ENCODE results near the gene PHC2. TPM values are rescaled to one million over a fixed set of nuclear protein-coding genes. Genes with fewer than 3 reads are reported as not detected.

The PHC2 gene
- total RNA-seq, 1 experiment from 2014 or later, result 101 TPM

DNA sequence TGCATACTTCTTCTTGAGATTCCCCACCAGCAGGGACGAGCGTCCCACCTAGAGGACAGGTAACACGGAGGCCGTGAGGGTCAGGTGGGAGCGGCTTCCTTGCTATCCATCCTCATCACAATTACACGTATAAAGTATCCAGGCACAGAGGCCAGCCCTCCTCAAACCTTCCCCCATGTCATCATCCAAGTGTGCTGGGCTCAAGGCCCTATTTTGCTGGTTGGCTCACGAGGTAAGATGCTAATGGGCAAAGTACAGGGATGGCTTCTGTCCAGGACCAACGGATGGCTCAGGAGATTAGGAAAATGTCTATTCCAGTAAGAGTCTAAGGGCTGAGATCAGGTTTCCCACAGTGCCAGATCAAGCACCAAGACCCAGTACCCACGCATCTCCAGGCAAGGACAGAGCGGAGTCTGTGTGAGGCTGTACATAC lies 98.5 kb downstream of the PHC2 start:
- peak; percentile 60 for DNase-seq (ENCODE audit: low read depth)

DNA sequence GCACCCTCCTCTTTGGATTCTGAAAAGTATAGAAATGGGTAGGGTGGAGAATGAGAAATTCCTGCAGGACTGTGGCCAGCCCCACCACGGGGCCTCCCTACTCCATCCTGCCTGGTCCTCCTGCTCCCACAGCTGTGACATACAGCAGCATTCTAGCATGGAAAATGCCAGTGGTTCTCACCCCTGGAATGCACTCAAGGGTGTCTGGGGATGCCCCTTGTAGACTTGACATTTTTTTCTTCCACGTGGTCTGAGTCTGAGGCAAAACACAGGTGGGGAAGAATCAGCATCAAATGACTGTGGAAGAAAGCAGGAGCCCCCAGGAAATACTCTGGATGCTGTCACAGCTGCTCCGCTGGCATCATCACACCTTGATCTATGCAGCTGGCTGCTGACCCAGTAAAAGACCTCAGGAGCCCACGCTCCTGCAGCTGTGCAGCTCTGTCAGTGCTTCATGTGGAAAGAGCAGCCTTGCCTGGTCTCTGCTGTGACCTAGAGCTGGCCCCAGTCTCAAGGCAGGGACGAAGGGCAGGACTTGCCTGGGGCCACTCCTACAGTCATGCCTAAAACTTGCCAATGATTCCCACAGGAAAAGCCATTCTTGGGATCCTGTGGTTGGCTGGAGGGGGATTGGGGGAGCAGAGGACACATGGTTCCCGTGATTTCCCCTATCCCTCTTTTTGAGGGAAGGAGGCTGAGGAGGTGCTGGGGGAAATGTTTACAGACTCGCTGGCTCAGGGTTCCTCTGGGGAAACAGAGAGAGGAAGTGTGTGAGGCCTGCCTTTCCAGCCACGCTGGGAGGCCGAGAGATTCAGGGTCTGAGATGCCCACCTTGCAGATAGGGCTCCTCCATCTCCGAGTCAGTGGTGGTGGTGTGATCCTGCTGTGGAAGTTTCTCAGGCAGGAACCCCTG lies 99.2 kb downstream of the PHC2 start:
- no peak for DNase-seq (ENCODE audit: low read depth)

DNA sequence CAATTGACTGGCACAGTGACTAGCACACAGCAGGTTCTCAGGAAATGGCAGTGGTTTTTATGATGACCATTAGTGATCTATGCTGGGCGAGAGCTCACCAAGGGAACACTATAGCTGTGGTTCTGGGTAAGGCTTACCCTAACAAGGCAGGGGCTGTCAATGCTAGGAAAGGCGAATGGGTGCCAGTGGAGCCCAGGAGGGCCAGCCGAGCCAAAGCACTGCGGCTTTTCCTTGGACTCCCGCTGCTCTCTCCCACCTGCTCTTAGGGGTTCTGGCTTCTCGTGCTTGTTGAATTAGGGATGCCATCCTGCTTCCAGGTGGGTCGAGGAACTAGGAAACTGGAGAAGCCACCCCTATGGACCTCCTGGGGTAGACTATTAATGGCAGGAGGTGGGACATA lies 100.0 kb downstream of the PHC2 start:
- no peak for DNase-seq (ENCODE audit: low read depth)

DNA sequence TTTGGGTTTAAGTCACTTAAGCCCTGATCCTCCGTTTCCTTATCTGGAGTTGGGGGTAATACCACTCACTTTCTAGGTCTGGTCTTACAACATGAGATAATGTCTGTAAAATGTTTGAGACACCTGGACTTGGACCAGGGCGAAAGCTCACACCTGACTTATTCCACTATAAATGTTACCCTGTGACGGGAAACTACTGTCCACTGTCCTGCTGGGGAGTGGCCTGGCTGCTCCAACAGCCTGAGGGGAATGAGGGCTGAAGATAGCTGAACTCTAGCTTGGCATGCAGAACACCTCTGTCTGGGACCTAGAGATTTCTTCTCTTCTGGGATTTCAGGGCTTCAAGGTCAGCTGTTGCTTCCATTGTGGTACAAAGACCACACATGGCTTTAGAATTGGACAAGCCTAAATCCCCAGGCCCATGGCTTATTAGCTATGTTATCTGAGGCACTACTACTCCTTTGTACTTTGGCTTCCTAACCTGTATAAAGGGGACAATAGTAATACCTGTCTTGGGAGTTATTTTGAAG lies 100.5 kb downstream of the PHC2 start:
- DNase-seq (ENCODE audit: low read depth), result no peak

DNA sequence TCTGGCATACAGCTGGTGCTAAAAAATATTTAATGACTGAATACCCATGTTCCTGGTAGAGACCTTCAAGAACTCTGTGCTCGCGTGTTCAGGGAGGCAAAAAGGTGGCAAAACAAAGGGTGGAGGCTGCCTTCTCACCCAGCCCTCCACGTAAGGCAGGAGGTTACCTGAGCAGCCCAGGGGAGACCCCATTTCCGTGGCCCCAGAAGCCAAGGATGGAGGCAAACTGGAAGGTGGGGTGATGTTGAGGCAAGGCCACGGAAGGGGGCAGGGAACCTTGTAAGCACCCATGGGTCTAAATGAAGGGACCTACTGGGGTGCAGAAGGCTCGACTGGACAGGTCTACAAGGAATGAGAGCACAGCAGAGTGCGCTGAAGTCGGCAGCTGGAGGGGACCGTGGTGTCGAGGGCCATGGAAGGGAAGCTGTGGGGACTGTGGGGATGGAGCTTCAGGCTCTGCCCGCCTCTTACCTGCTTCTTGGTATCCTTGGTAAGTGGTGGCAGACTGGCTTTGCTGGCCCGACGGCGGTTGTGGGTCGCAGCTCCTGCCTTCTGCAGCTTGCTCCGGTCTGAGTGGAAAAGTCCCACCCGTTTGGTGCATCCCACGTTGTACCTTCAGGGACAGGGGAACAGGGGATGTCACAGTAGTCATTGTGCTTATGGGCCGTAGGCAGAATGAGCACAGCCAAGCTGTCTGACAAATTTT lies 101.1 kb downstream of the PHC2 start:
- no peak for DNase-seq (ENCODE audit: low read depth)

- no peak for DNase-seq (ENCODE audit: low read depth)
Measured at GRCh38 chr1:33328817-33329216, 102.1 kb downstream of the PHC2 start.

DNA sequence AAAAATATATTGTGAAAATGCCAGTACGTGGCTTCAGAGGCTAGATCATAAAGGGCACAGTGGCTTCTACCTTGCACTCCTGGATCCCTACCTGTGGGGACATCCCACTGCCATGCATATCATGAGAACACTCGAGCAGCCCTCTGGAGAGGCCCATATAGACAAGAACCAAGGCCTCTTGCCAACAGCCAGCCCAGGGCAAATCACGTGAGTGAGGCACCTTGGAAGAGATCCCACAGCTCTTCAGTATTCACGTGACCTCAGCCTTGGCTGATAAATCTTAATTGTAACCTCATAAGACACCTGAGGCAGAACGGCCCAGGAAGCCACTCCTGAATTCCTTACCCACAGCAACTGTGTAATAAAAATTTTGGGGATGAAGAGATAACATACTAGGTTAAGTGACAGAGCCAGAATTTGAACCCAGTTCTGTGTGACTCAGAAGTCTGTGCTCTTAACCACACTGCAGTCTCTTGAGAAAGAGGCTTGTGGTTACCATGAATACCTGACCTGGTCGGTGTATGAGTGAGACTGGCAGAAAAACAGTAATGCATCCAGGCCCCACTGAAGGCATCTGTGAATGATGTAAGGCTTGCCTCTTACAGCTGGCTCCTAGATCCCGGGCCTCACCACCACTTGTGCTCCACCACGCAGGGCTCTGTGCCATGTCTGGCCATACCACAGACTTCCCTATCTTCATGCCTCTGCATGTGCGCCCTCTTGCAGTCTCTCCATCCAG lies 103.1 kb downstream of the PHC2 start:
- peak; percentile 94 for DNase-seq (ENCODE audit: low read depth)

DNA sequence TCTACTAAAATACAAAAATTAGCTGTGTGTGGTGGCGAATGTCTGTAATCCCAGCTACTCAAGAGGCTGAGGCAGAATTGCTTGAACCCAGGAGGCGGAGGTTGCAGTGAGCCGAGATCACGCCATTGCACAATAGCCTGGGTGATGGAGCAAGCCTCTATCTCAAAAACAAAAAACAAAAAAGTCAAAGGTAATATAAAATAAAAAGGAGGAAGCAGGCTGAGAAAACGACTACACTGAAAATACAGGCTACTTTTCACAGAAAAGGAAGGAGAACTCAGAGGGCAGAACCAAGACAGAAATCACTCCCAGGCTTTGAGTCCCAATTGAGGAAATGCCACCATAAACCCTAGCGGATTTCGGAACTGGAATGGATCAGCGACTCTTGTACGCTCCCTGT lies 104.1 kb downstream of the PHC2 start:
- DNase-seq (ENCODE audit: low read depth), result no peak

DNA sequence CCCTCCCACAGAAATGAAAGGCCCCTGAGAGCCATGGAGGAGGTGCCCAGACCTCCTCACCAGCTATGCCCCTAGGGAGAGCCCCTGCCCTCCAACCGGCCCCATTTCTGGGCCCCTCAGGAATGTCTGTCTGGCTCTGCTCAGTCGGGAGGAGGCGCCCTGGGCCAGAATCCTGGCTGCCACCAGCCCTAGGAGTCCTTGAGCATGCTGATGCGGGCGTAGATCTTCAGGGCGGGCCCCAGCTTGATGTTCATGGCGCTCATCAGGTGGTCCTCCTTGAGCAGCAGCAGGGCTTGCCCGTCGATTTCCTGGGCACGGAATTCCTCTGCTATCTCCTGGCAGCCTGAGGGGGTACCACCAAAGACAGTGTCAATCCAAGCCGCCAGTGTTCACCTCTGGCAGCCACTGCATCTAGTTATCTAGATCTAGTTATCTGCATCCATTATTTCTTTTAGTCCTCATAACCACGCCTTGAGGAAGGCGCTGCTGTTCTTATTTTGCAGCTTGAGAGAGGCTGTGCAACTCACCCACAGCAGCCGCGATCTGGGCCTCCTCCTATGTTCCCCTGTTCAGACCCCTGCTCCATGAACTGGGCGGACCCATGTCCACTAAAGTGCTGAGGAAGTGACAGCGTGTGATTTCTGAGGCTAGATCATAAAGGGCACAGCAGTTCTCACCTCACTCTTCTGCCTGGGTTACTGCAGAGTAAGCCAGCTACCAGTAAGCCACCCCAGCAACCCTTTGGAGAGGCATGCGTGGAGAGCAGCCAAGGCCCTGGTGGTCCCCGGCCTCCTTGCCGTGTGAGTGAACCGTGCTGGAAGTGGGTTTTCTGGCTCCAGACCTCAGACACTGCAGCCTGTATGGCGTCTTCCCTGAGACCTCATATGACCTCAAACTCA lies 106.0 kb downstream of the PHC2 start:
- no peak for DNase-seq (ENCODE audit: low read depth)

DNA sequence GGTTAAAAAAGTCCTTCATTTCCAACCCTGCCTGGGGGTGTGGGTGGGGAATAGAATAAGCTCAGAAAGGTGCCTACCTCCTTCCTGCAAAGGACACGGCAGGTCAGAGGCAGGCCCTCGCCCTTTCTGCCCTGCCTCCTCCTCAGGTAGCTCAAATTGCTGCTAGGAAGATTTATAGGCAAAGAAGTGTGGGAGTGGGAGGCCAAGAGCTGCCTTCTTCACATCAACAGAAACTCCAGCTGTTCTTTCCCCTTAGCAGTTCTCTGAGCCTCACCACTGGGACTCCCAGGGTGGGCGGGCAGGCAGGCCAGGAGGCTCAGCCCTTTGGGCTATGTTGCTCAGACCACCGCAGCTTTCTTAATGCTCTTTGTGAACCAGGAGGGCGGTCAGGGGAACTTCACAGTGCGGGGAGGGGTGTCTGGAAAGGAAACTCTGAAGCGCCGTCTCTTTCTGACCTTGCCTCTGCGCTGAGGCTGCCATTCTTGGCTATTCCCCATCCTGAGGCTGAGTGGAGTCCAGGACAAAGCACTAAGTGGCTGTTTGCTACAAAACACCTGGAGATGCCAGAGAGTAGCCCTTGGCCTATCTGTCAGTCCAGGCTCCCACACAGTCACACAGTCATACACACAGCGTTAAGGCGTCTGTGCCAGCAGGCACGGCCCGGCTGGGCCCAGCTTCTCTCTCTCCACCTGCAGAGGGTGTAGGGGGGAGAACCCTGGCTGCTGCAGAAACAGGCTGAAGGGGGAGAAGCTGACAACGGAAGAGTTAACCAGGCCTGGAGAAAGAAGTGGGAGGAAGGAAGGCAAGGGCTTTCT lies 107.0 kb downstream of the PHC2 start:
- no peak for DNase-seq (ENCODE audit: low read depth)

DNA sequence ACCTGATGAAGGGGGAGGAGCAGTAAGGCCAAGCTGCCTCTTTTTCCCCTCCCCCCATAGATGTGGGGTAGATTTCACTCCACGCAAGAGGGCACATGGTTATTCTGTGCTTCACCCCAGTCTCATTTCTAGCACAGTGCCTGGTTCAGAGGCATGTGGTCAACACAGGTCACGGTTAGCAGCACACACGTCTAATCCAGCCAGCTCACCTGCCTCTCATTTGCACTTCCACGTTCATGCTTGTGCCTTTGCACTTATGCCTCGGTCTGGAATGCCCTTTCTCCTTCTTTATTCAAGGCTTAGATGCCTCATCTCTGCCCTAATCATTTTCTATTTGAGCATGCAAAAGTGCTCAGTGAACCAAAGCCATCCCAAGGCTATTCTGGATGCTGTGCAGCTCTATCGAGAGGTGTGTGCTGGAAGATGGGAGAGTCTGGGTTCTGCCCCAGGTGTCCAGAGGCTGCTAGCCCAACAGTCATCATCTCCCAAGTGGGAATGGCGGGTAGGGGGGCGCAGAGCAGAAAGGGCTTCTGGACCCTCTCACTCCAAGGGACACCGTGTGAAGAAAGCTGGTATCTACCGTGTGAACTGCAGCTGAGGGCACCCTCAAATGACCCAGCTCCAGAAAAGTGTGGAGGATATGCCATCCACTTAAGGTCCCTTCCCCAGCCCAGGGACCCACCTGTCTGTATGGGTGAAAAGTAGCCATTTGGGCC lies 107.9 kb downstream of the PHC2 start:
- no peak for DNase-seq (ENCODE audit: low read depth)

DNA sequence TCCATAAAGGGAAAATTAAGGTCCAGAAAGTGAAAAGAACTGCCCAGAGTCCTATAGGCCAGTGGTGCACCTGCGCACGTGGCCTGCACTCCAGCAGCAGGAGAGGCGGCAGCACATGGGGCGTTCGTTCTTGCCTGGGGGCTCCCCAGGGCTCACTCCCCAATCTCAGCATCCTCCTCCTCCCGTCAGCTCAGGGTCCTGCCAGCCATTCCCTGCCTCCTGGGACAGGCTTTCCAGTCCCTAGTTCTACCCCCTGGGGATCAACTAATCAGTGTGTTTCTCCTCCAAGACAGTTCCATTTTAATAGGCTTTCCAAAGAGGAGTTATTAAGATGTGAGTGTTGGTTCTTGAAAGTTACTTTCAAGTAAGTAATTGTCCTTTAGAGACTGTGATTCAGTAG lies 108.8 kb downstream of the PHC2 start:
- DNase-seq (ENCODE audit: low read depth), result no peak

GRCh38 chr1:33321178-33321577 lies 109.7 kb downstream of the PHC2 start:
- no peak for DNase-seq (ENCODE audit: low read depth)

- DNase-seq (ENCODE audit: low read depth), result no peak
Measured at GRCh38 chr1:33320619-33321165, 110.2 kb downstream of the PHC2 start, which contains the start of gene A3GALT2. Gene A3GALT2 (minus strand): TSS chr1:33321098. CDS start chr1:33321098, 0 bp downstream.

- DNase-seq (ENCODE audit: low read depth), result no peak
Measured at GRCh38 chr1:33319949-33320618, 110.8 kb downstream of the PHC2 start.

DNA sequence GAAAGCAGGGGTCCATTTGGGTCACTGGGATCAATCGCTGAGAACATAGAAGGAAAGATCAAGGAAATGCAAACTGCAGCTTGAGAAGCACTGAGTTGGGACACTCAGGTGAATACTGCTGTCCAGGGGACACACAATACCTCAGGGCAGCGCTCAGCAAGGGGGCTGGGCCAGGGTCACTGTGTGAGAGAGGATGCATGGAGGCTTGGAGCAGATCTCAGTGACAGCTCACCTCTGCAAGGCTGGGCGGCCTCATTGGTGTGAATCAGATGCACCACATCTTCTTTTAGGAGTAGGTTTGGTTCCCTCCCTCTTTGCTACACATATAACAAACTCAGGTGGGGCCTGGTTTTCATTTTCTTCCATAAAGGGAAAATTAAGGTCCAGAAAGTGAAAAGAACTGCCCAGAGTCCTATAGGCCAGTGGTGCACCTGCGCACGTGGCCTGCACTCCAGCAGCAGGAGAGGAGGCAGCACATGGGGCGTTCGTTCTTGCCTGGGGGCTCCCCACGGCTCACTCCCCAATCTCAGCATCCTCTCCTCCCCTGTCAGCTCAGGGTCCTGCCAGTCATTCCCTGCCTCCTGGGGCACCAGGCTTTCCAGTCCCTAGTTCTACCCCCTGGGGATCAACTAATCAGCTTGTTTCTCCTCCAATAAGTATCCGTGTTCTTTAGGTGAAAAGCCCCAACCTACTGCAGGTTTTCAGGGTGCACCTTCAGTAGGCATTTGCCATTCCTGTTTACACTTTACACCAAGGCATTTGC lies 111.5 kb downstream of the PHC2 start:
- no peak for DNase-seq (ENCODE audit: low read depth)

GRCh38 chr1:33317946-33318345 lies 112.9 kb downstream of the PHC2 start:
- no peak for DNase-seq (ENCODE audit: low read depth)

GRCh38 chr1:33317354-33317753 lies 113.5 kb downstream of the PHC2 start:
- no peak for DNase-seq (ENCODE audit: low read depth)
